Measurements from ENCODE around the gene ARHGEF5.

DNA sequence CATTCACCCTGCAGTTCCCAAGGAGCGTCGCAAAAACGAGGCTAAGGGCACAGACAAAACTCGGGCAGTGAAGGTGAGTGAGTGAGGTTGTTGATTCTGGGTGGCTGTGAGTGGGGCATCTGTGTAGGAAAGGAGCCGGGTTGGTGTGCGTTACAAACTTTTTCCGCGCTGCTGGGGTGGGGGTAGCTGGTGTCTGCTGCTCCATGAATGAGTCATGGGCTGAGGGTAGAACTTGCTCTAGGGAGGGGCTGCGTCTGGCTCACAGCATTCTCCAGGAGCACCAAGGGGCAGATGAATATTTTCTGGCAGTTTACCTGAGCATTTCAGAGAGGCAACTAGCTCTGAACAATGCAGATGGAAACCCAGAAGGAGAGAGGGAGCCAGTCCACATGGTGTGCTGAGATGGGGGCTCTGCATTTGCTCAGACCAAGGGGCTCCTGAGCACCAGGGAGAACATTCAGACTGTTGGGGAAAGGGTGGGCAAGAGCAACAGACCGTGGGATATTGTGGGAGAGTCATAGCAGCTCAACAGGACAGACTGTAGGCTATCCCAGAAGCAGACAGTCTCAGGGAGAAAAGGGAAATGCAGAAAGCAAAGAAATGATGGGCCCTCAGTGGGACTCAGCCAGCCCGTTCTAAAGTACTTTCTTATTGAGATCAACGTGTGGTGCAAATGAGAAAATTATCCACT is 29.5 kb downstream of the ARHGEF5 start:
- no peak for TF ChIP-seq EZH2phosphoT487 (IDR thresholded peaks at IDR 0.05; ENCODE audit: borderline replicate concordance, low read depth)
- no peak for TF ChIP-seq POLR2AphosphoS5 (IDR thresholded peaks at IDR 0.05; ENCODE audit: low read depth, low read length)
- TF ChIP-seq, protein P1, sequence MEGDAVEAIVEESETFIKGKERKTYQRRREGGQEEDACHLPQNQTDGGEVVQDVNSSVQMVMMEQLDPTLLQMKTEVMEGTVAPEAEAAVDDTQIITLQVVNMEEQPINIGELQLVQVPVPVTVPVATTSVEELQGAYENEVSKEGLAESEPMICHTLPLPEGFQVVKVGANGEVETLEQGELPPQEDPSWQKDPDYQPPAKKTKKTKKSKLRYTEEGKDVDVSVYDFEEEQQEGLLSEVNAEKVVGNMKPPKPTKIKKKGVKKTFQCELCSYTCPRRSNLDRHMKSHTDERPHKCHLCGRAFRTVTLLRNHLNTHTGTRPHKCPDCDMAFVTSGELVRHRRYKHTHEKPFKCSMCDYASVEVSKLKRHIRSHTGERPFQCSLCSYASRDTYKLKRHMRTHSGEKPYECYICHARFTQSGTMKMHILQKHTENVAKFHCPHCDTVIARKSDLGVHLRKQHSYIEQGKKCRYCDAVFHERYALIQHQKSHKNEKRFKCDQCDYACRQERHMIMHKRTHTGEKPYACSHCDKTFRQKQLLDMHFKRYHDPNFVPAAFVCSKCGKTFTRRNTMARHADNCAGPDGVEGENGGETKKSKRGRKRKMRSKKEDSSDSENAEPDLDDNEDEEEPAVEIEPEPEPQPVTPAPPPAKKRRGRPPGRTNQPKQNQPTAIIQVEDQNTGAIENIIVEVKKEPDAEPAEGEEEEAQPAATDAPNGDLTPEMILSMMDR (IDR thresholded peaks at IDR 0.05): no peak
- TF ChIP-seq, protein P2, sequence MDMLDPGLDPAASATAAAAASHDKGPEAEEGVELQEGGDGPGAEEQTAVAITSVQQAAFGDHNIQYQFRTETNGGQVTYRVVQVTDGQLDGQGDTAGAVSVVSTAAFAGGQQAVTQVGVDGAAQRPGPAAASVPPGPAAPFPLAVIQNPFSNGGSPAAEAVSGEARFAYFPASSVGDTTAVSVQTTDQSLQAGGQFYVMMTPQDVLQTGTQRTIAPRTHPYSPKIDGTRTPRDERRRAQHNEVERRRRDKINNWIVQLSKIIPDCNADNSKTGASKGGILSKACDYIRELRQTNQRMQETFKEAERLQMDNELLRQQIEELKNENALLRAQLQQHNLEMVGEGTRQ (IDR thresholded peaks at IDR 0.05; ENCODE audit: borderline replicate concordance, low read depth, low read length): no peak
- TF ChIP-seq RXRA (IDR thresholded peaks at IDR 0.05; ENCODE audit: borderline replicate concordance, low read depth): no peak
